ENCODE measurements around the gene CSRP3.

The CSRP3 gene

GRCh38 chr11:19199771-19200170 is 2.0 kb downstream of the CSRP3 start:
- Histone ChIP-seq H3K4me3 (ENCODE audit: low read depth in 1 of 2, low read length in 2 of 2) (no peak overlapping the region), H3K9ac (ENCODE audit: low read length) (no peak overlapping the region), H3K27ac (ENCODE audit: low read depth, low read length) (no peak overlapping the region), H3K36me3 (ENCODE audit: insufficient read depth, low read length) (no peaks in the 10 kb centered on the region), H3K27me3 (ENCODE audit: control insufficient read depth in 1 of 2, insufficient read depth in 2 of 2, low read length in 2 of 2) (no peaks in the 10 kb centered on the region), H3K9me3 (ENCODE audit: low read length) (no peaks in the 10 kb centered on the region), H3K4me1 (ENCODE audit: insufficient read depth, low read length) (peaks cover 4% of the 10 kb centered on the region)

GRCh38 chr11:19199048-19199447 is 2.7 kb downstream of the CSRP3 start:
- Histone ChIP-seq H3K4me3 (ENCODE audit: low read depth in 1 of 2, low read length in 2 of 2) (no peak overlapping the region), H3K27ac (ENCODE audit: low read depth, low read length) (no peak overlapping the region), H3K36me3 (ENCODE audit: insufficient read depth, low read length) (no peaks in the 10 kb centered on the region), H3K9me3 (ENCODE audit: low read length) (no peaks in the 10 kb centered on the region), H3K4me1 (ENCODE audit: insufficient read depth, low read length) (peaks cover 4% of the 10 kb centered on the region), H3K9ac (ENCODE audit: low read length) (no peak overlapping the region), H3K27me3 (ENCODE audit: control insufficient read depth in 1 of 2, insufficient read depth in 2 of 2, low read length in 2 of 2) (no peaks in the 10 kb centered on the region)

- no peaks in the 10 kb centered on the region for H3K27me3 ChIP-seq (ENCODE audit: control insufficient read depth in 1 of 2, insufficient read depth in 2 of 2, low read length in 2 of 2)
- no peak overlapping the region for H3K27ac ChIP-seq (ENCODE audit: low read depth, low read length)
- peaks cover 4% of the 10 kb centered on the region for H3K4me1 ChIP-seq (ENCODE audit: insufficient read depth, low read length)
- H3K4me3 ChIP-seq (ENCODE audit: low read depth in 1 of 2, low read length in 2 of 2), result no peak overlapping the region
- no peaks in the 10 kb centered on the region for H3K9me3 ChIP-seq (ENCODE audit: low read length)
- H3K36me3 ChIP-seq (ENCODE audit: insufficient read depth, low read length), result no peaks in the 10 kb centered on the region
- no peak overlapping the region for H3K9ac ChIP-seq (ENCODE audit: low read length)
Measured at GRCh38 chr11:19196432-19196831, 5.4 kb downstream of the CSRP3 start.

GRCh38 chr11:19194620-19195308 is 7.0 kb downstream of the CSRP3 start:
- no peaks in the 10 kb centered on the region for H3K9me3 ChIP-seq (ENCODE audit: low read length)
- no peaks in the 10 kb centered on the region for H3K36me3 ChIP-seq (ENCODE audit: insufficient read depth, low read length)
- H3K27me3 ChIP-seq (ENCODE audit: control insufficient read depth in 1 of 2, insufficient read depth in 2 of 2, low read length in 2 of 2), result no peaks in the 10 kb centered on the region
- H3K4me1 ChIP-seq (ENCODE audit: insufficient read depth, low read length), result no peaks in the 10 kb centered on the region
- H3K4me3 ChIP-seq (ENCODE audit: low read depth in 1 of 2, low read length in 2 of 2), result no peak overlapping the region
- no peak overlapping the region for H3K9ac ChIP-seq (ENCODE audit: low read length)
- H3K27ac ChIP-seq (ENCODE audit: low read depth, low read length), result no peak overlapping the region

- no peak overlapping the region for H3K9ac ChIP-seq (ENCODE audit: low read length)
- no peaks in the 10 kb centered on the region for H3K4me1 ChIP-seq (ENCODE audit: insufficient read depth, low read length)
- H3K4me3 ChIP-seq (ENCODE audit: low read depth in 1 of 2, low read length in 2 of 2), result no peak overlapping the region
- H3K36me3 ChIP-seq (ENCODE audit: insufficient read depth, low read length), result no peaks in the 10 kb centered on the region
- H3K27ac ChIP-seq (ENCODE audit: low read depth, low read length), result no peak overlapping the region
- H3K27me3 ChIP-seq (ENCODE audit: control insufficient read depth in 1 of 2, insufficient read depth in 2 of 2, low read length in 2 of 2), result no peaks in the 10 kb centered on the region
- H3K9me3 ChIP-seq (ENCODE audit: low read length), result no peaks in the 10 kb centered on the region
Measured at GRCh38 chr11:19193916-19194315, 7.9 kb downstream of the CSRP3 start.

GRCh38 chr11:19191530-19192169 is 10.1 kb downstream of the CSRP3 start:
- Histone ChIP-seq H3K9ac (ENCODE audit: low read length) (no peak overlapping the region), H3K36me3 (ENCODE audit: insufficient read depth, low read length) (no peaks in the 10 kb centered on the region), H3K27ac (ENCODE audit: low read depth, low read length) (no peak overlapping the region), H3K4me3 (ENCODE audit: low read depth in 1 of 2, low read length in 2 of 2) (no peak overlapping the region), H3K27me3 (ENCODE audit: control insufficient read depth in 1 of 2, insufficient read depth in 2 of 2, low read length in 2 of 2) (no peaks in the 10 kb centered on the region), H3K4me1 (ENCODE audit: insufficient read depth, low read length) (no peaks in the 10 kb centered on the region), H3K9me3 (ENCODE audit: low read length) (no peaks in the 10 kb centered on the region)

GRCh38 chr11:19187833-19188258 is 13.9 kb downstream of the CSRP3 start:
- no peaks in the 10 kb centered on the region for H3K36me3 ChIP-seq (ENCODE audit: insufficient read depth, low read length)
- H3K27me3 ChIP-seq (ENCODE audit: control insufficient read depth in 1 of 2, insufficient read depth in 2 of 2, low read length in 2 of 2), result no peaks in the 10 kb centered on the region
- no peaks in the 10 kb centered on the region for H3K9me3 ChIP-seq (ENCODE audit: low read length)
- no peaks in the 10 kb centered on the region for H3K4me1 ChIP-seq (ENCODE audit: insufficient read depth, low read length)
- H3K27ac ChIP-seq (ENCODE audit: low read depth, low read length), result no peak overlapping the region
- no peak overlapping the region for H3K4me3 ChIP-seq (ENCODE audit: low read depth in 1 of 2, low read length in 2 of 2)
- no peak overlapping the region for H3K9ac ChIP-seq (ENCODE audit: low read length)

- no peaks in the 10 kb centered on the region for H3K4me1 ChIP-seq (ENCODE audit: insufficient read depth, low read length)
- H3K9ac ChIP-seq (ENCODE audit: low read length), result no peak overlapping the region
- H3K27ac ChIP-seq (ENCODE audit: low read depth, low read length), result no peak overlapping the region
- no peaks in the 10 kb centered on the region for H3K36me3 ChIP-seq (ENCODE audit: insufficient read depth, low read length)
- no peaks in the 10 kb centered on the region for H3K27me3 ChIP-seq (ENCODE audit: control insufficient read depth in 1 of 2, insufficient read depth in 2 of 2, low read length in 2 of 2)
- no peak overlapping the region for H3K4me3 ChIP-seq (ENCODE audit: low read depth in 1 of 2, low read length in 2 of 2)
- no peaks in the 10 kb centered on the region for H3K9me3 ChIP-seq (ENCODE audit: low read length)
Measured at GRCh38 chr11:19187114-19187832, 14.5 kb downstream of the CSRP3 start.

- no peak overlapping the region for H3K4me3 ChIP-seq (ENCODE audit: low read depth in 1 of 2, low read length in 2 of 2)
- no peaks in the 10 kb centered on the region for H3K36me3 ChIP-seq (ENCODE audit: insufficient read depth, low read length)
- no peak overlapping the region for H3K9ac ChIP-seq (ENCODE audit: low read length)
- no peak overlapping the region for H3K27ac ChIP-seq (ENCODE audit: low read depth, low read length)
- H3K9me3 ChIP-seq (ENCODE audit: low read length), result no peaks in the 10 kb centered on the region
- no peaks in the 10 kb centered on the region for H3K27me3 ChIP-seq (ENCODE audit: control insufficient read depth in 1 of 2, insufficient read depth in 2 of 2, low read length in 2 of 2)
- no peaks in the 10 kb centered on the region for H3K4me1 ChIP-seq (ENCODE audit: insufficient read depth, low read length)
Measured at GRCh38 chr11:19185516-19186052, 16.2 kb downstream of the CSRP3 start.

- Histone ChIP-seq H3K9ac (ENCODE audit: low read length) (no peak overlapping the region), H3K27me3 (ENCODE audit: control insufficient read depth in 1 of 2, insufficient read depth in 2 of 2, low read length in 2 of 2) (no peaks in the 10 kb centered on the region), H3K36me3 (ENCODE audit: insufficient read depth, low read length) (no peaks in the 10 kb centered on the region), H3K4me1 (ENCODE audit: insufficient read depth, low read length) (no peaks in the 10 kb centered on the region), H3K27ac (ENCODE audit: low read depth, low read length) (no peak overlapping the region), H3K4me3 (ENCODE audit: low read depth in 1 of 2, low read length in 2 of 2) (no peak overlapping the region), H3K9me3 (ENCODE audit: low read length) (no peaks in the 10 kb centered on the region)
Measured at GRCh38 chr11:19185036-19185435, 16.7 kb downstream of the CSRP3 start.

- no peak overlapping the region for H3K9ac ChIP-seq (ENCODE audit: low read length)
- H3K27me3 ChIP-seq (ENCODE audit: control insufficient read depth in 1 of 2, insufficient read depth in 2 of 2, low read length in 2 of 2), result no peaks in the 10 kb centered on the region
- H3K4me3 ChIP-seq (ENCODE audit: low read depth in 1 of 2, low read length in 2 of 2), result no peak overlapping the region
- no peaks in the 10 kb centered on the region for H3K36me3 ChIP-seq (ENCODE audit: insufficient read depth, low read length)
- no peaks in the 10 kb centered on the region for H3K4me1 ChIP-seq (ENCODE audit: insufficient read depth, low read length)
- no peaks in the 10 kb centered on the region for H3K9me3 ChIP-seq (ENCODE audit: low read length)
- H3K27ac ChIP-seq (ENCODE audit: low read depth, low read length), result no peak overlapping the region
Measured at GRCh38 chr11:19183646-19184045, 18.1 kb downstream of the CSRP3 start.
